H9 (cell line): Measurements from ENCODE around the gene HCRTR1. TPM values are rescaled to one million over a fixed set of nuclear protein-coding genes. Genes with fewer than 3 reads are reported as not detected.

Experiments used
- DNase-seq: peaks from one replicate; pipeline ENCODE4 v3.0.0-alpha.2; 2017
- H2AFZ ChIP-seq: one replicate; pipeline ENCODE4 v1.6.1; 2013; ENCODE audit warnings: mild to moderate bottlenecking, low read length, control low read depth, moderate library complexity
- H2AK5ac ChIP-seq: 2 replicates; pipeline ENCODE4 v1.6.1; 2013; ENCODE audit warnings: low read length, control low read depth, mixed read lengths; ENCODE audit not compliant: insufficient read length
- H2BK120ac ChIP-seq: one replicate; pipeline ENCODE4 v1.6.1; 2013; ENCODE audit warnings: low read depth, mild to moderate bottlenecking, low read length, control low read depth, inconsistent platforms; ENCODE audit not compliant: poor library complexity, severe bottlenecking
- H2BK12ac ChIP-seq: 2 replicates; pipeline ENCODE4 v1.6.1; 2013; ENCODE audit warnings: low read length, control low read depth, mixed read lengths, low read depth; ENCODE audit not compliant: insufficient read length
- H2BK15ac ChIP-seq: 2 replicates; pipeline ENCODE4 v1.6.1; 2013; ENCODE audit warnings: low read depth, low read length, control low read depth
- H2BK20ac ChIP-seq: one replicate; pipeline ENCODE4 v1.6.1; 2013; ENCODE audit warnings: low read depth, mild to moderate bottlenecking, low read length, control low read depth, inconsistent platforms; ENCODE audit not compliant: poor library complexity, severe bottlenecking
- H2BK5ac ChIP-seq: 2 replicates; pipeline ENCODE4 v1.6.1; 2013; ENCODE audit warnings: low read length, control low read depth, mixed read lengths; ENCODE audit not compliant: insufficient read length
- H3K14ac ChIP-seq: 2 replicates; pipeline ENCODE4 v1.6.1; 2013; ENCODE audit warnings: low read length, control low read depth; ENCODE audit not compliant: insufficient read depth
- H3K18ac ChIP-seq: 2 replicates; pipeline ENCODE4 v1.6.1; 2013; ENCODE audit warnings: low read depth, mild to moderate bottlenecking, mixed read lengths, low read length, control low read depth; ENCODE audit not compliant: insufficient read length
- H3K23ac ChIP-seq: 2 replicates; pipeline ENCODE4 v1.6.1; 2013; ENCODE audit warnings: low read length, control low read depth, mixed read lengths, low read depth; ENCODE audit not compliant: insufficient read length
- H3K23me2 ChIP-seq: 2 replicates; pipeline ENCODE4 v1.6.1; 2013; ENCODE audit warnings: low read depth, mild to moderate bottlenecking, mixed read lengths, low read length, control low read depth; ENCODE audit not compliant: insufficient read length, poor library complexity, severe bottlenecking
- H3K27ac ChIP-seq: 2 replicates; pipeline ENCODE4 v1.5.1; 2013; ENCODE audit warnings: low read length, control low read depth, mixed read lengths, low read depth; ENCODE audit not compliant: insufficient read length
- H3K27me3 ChIP-seq: 2 replicates; pipeline ENCODE4 v1.6.1; 2013; ENCODE audit warnings: low read length, control low read depth, inconsistent platforms; ENCODE audit not compliant: insufficient read depth
- H3K4ac ChIP-seq: 2 replicates; pipeline ENCODE4 v1.6.1; 2013; ENCODE audit warnings: low read depth, mild to moderate bottlenecking, control low read depth, inconsistent platforms, low read length, moderate library complexity
- H3K4me1 ChIP-seq: 2 replicates; pipeline ENCODE4 v1.6.1; 2013; ENCODE audit warnings: low read length, control low read depth, inconsistent platforms; ENCODE audit not compliant: insufficient read depth
- H3K4me2 ChIP-seq: 2 replicates; pipeline ENCODE4 v1.6.1; 2013; ENCODE audit warnings: low read length, control low read depth, mixed read lengths; ENCODE audit not compliant: insufficient read length, insufficient read depth
- H3K56ac ChIP-seq: 2 replicates; pipeline ENCODE4 v1.6.1; 2013; ENCODE audit warnings: low read depth, mild to moderate bottlenecking, mixed read lengths, low read length, control low read depth; ENCODE audit not compliant: insufficient read length
- H3K79me1 ChIP-seq: 2 replicates; pipeline ENCODE4 v1.6.1; 2013; ENCODE audit warnings: low read depth, mild to moderate bottlenecking, moderate library complexity, low read length, control low read depth, inconsistent platforms; ENCODE audit not compliant: insufficient read depth, poor library complexity, severe bottlenecking
- H3K79me2 ChIP-seq: 2 replicates; pipeline ENCODE4 v1.6.1; 2013; ENCODE audit warnings: low read length, control low read depth, inconsistent platforms; ENCODE audit not compliant: insufficient read depth
- H3K9ac ChIP-seq: 2 replicates; pipeline ENCODE4 v1.6.1; 2013; ENCODE audit warnings: low read length, control low read depth, mixed read lengths; ENCODE audit not compliant: insufficient read length; ENCODE audit errors: extremely low read depth
- H3K9me3 ChIP-seq: one replicate; pipeline ENCODE4 v1.6.1; 2013; ENCODE audit warnings: low read depth, low read length, inconsistent platforms; ENCODE audit not compliant: control insufficient read depth
- H3T11ph ChIP-seq: one replicate; pipeline ENCODE4 v1.6.1; 2013; ENCODE audit warnings: mild to moderate bottlenecking, low read length, control low read depth, inconsistent platforms
- H4K20me1 ChIP-seq: one replicate; pipeline ENCODE4 v1.6.1; 2013; ENCODE audit not compliant: control insufficient read depth, insufficient read length, insufficient read depth
- H4K5ac ChIP-seq: 2 replicates; pipeline ENCODE4 v1.6.1; 2013; ENCODE audit warnings: low read depth, mild to moderate bottlenecking, mixed read lengths, low read length, control low read depth; ENCODE audit not compliant: insufficient read length
- H4K8ac ChIP-seq: replicated peaks from 2 replicates; pipeline ENCODE4 v1.6.1; 2013; ENCODE audit warnings: low read length, control low read depth, mixed read lengths, low read depth; ENCODE audit not compliant: insufficient read length
- H4K91ac ChIP-seq: 2 replicates; pipeline ENCODE4 v1.6.1; 2013; ENCODE audit warnings: low read depth, mild to moderate bottlenecking, moderate library complexity, mixed read lengths, low read length, control low read depth; ENCODE audit not compliant: insufficient read length
- H3K27ac Mint-ChIP-seq, 3 experiments: 2 replicates in 2 of 3; 3 replicates in 1 of 3; pipeline ENCODE4 v1.8.0; 2020 to 2021; ENCODE audit warnings: mixed read lengths in 3 of 3, mild to moderate bottlenecking in 1 of 3, moderate library complexity in 1 of 3
- H3K27me3 Mint-ChIP-seq: 2 replicates; pipeline ENCODE4 v1.8.0; 2021; ENCODE audit warnings: low read depth, mild to moderate bottlenecking, moderate library complexity, mixed read lengths
- H3K36me3 Mint-ChIP-seq, 3 experiments: 2 replicates in 2 of 3; 3 replicates in 1 of 3; pipeline ENCODE4 v1.8.0; 2020 to 2021; ENCODE audit warnings: low read depth in 3 of 3, mixed read lengths in 3 of 3; ENCODE audit not compliant: insufficient read depth in 1 of 3
- H3K4me1 Mint-ChIP-seq, 2 experiments: 2 replicates each; pipeline ENCODE4 v1.8.0; 2020; ENCODE audit warnings: mixed read lengths in 2 of 2
- H3K4me3 Mint-ChIP-seq, 2 experiments: 2 replicates in 1 of 2; 3 replicates in 1 of 2; pipeline ENCODE4 v1.8.0; 2020 to 2021; ENCODE audit warnings: mild to moderate bottlenecking in 2 of 2, mixed read lengths in 2 of 2, moderate library complexity in 1 of 2
- H3K9me3 Mint-ChIP-seq, 2 experiments: 2 replicates in 1 of 2; 3 replicates in 1 of 2; pipeline ENCODE4 v1.8.0; 2020; ENCODE audit warnings: mild to moderate bottlenecking in 2 of 2, mixed read lengths in 2 of 2, moderate library complexity in 1 of 2
- CTCF ChIP-seq: fragments of 200-600 bp; sonication (generic); conservative IDR thresholded peaks from 3 replicates; pipeline ENCODE4 v1.8.0; 2021; ENCODE audit warnings: antibody characterized with exemption, mild to moderate bottlenecking
- WGBS: extraction: QIAGEN DNeasy Blood & Tissue Kit; methylation state at CpG from one replicate; pipeline ENCODE4 v1.1.7; 2013; ENCODE audit warnings: missing lambda C conversion rate, low lambda C conversion rate, mixed read lengths; ENCODE audit not compliant: insufficient read length; ENCODE audit errors: extremely low coverage; 5-methylcytosine and 5-hydroxymethylcytosine counted together
- total RNA-seq: library from RNA; stranded (reverse); gene quantifications from 2 replicates; pipeline ENCODE4 v1.2.1, GENCODE V29; 2021

HCRTR1 gene
- total RNA-seq, 1 experiment from 2014 or later, result not detected

DNA sequence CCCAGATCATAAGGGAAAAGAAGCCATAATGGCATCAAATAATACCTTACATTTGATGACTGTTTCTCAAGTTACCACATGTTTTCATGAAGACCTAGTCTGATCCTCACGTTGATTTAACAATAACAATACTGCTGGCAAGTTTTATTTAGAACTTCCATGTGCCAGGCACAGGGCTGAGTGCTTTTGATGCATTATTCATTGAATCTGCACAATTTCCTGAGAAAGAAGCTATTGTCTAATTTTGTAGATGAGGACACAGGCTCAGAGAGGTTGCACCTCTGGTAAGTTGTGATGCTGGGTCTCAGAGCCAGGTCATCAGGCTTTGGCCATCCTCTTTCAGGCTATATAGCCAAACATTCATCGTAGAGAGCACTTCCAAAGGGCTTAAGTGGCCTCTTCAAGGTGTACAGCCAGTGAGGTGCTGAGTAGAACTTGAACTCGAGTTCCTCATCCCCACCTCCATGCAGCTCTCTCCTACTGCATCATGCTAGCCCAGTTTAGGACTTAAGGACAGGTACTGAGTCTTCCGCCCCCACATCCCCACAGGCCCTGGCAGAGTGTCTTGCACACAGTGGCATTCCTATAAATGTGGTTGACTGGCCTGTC lies 35.5 kb downstream of the HCRTR1 start:
- Mint-ChIP-seq H3K9me3 (no peaks in the 10 kb centered on the region), H3K4me3 (no peak overlapping the region), H3K27ac (no peak overlapping the region), H3K27me3 (peaks cover 5% of the 10 kb centered on the region), H3K4me1 (no peaks in the 10 kb centered on the region), H3K36me3 (no peaks in the 10 kb centered on the region; a peak in 1 of 7 replicates)
- Histone ChIP-seq H3K9ac (no peak overlapping the region), H3K79me2 (no peaks in the 10 kb centered on the region), H3T11ph (no peak overlapping the region), H3K9me3 (no peaks in the 10 kb centered on the region), H4K20me1 (no peaks in the 10 kb centered on the region), H3K27me3 (no peaks in the 10 kb centered on the region), H3K18ac (no peak overlapping the region), H2BK20ac (no peak overlapping the region), H3K23me2 (no peaks in the 10 kb centered on the region), H4K5ac (no peak overlapping the region), H3K14ac (no peak overlapping the region), H3K4me1 (no peaks in the 10 kb centered on the region; the same call in 1 of the 2 replicates), H2AFZ (no peak overlapping the region), H3K27ac (no peak overlapping the region), H2BK12ac (no peak overlapping the region), H2BK15ac (no peak overlapping the region), H2BK120ac (no peak overlapping the region), H3K23ac (no peak overlapping the region), H3K4me2 (no peak overlapping the region), H2AK5ac (no peak overlapping the region), H3K56ac (no peak overlapping the region), H3K79me1 (no peaks in the 10 kb centered on the region), H2BK5ac (no peak overlapping the region), H4K8ac (no peak overlapping the region), H3K4ac (no peak overlapping the region), H4K91ac (no peak overlapping the region)
- no CpG with 5 or more reads among the region's 4 CpGs for whole genome bisulfite sequencing
- no peak for TF ChIP-seq CTCF
- DNase-seq, result no peak
